ENCODE results near the gene KIF16B. TPM values are rescaled to one million over a fixed set of nuclear protein-coding genes. Genes with fewer than 3 reads are reported as not detected.
A peak's percentile ranks its signal among the peaks of the same experiment; 100 is the strongest.

Gene KIF16B
- total RNA-seq, 1 experiment from 2014 or later, result 7.0 TPM

GRCh38 chr20:16419138-16419715, 154.0 kb downstream of the KIF16B start:
- ChIA-PET RAD21 (ENCODE audit: low non-redundant PET in 1 of 2, low total read pairs in 2 of 2, uncharacterized antibody in 2 of 2, unreplicated experiment in 2 of 2) (no interaction called here), POLR2A (no interaction called here), CTCF (no interaction called here)
- intact Hi-C loops (cut with micrococcal nuclease), result no loop called here
- no peak for DNase-seq (ENCODE audit: low read depth, low spot score)
- ATAC-seq, result peak; percentile 22; the same call in 1 of the 2 replicates
- no peak overlapping the region for H2AFZ ChIP-seq (ENCODE audit: low read depth, low read length, poor library complexity, severe bottlenecking)
- H3K4me2 ChIP-seq (ENCODE audit: low read length), result no peak overlapping the region
- no peak overlapping the region for H3K9ac ChIP-seq (ENCODE audit: low read length)
- no peak overlapping the region for H3K27ac ChIP-seq (ENCODE audit: low read depth, low read length)
- no peaks in the 10 kb centered on the region for H3K36me3 ChIP-seq (ENCODE audit: control insufficient read depth in 1 of 2, insufficient read depth in 2 of 2, low read length in 2 of 2)
- H4K20me1 ChIP-seq (ENCODE audit: insufficient read depth), result no peaks in the 10 kb centered on the region
- H3K27me3 ChIP-seq (ENCODE audit: insufficient read depth, low read length), result no peaks in the 10 kb centered on the region
- no peak for TF ChIP-seq REST (IDR thresholded peaks at IDR 0.05; ENCODE audit: low read depth)
- TF ChIP-seq ELF1 (IDR thresholded peaks at IDR 0.05; ENCODE audit: borderline replicate concordance, low read depth), result no peak
- no peak for TF ChIP-seq SRF (IDR thresholded peaks at IDR 0.05; ENCODE audit: low read depth)
- no peak for TF ChIP-seq EZH2 (IDR thresholded peaks at IDR 0.05)
- TF ChIP-seq FOSL1 (IDR thresholded peaks at IDR 0.05; ENCODE audit: low read depth), result no peak
- TF ChIP-seq, protein P1, sequence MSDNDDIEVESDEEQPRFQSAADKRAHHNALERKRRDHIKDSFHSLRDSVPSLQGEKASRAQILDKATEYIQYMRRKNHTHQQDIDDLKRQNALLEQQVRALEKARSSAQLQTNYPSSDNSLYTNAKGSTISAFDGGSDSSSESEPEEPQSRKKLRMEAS (IDR thresholded peaks at IDR 0.05), result no peak
- TF ChIP-seq CBX3 (IDR thresholded peaks at IDR 0.05; ENCODE audit: low read depth), result no peak
- TF ChIP-seq POLR2AphosphoS5 (IDR thresholded peaks at IDR 0.05; ENCODE audit: low read depth, low read length), result no peak
- TF ChIP-seq CTCF (IDR thresholded peaks at IDR 0.05 in 2 of 3, conservative IDR thresholded peaks at IDR 0.05 in 1 of 3; ENCODE audit: borderline replicate concordance in 1 of 3, insufficient read depth in 1 of 3, low read depth in 2 of 3, low read length in 2 of 3), result no peak
- no peak for TF ChIP-seq EZH2phosphoT487 (IDR thresholded peaks at IDR 0.05; ENCODE audit: borderline replicate concordance)
- no peak for TF ChIP-seq POLR2A (IDR thresholded peaks at IDR 0.05; ENCODE audit: borderline replicate concordance, extremely low read depth, insufficient read depth, insufficient read length)
- H3K4me1 ChIP-seq (ENCODE audit: control insufficient read depth in 1 of 2, insufficient read depth in 2 of 2, low read length in 2 of 2), result no peaks in the 10 kb centered on the region
- H3K4me3 ChIP-seq (replicated peaks in 1 of 2; ENCODE audit: low read depth in 1 of 2, low read length in 2 of 2), result no peak overlapping the region
- BruUV-seq (replicated peaks), result no TSS peak
- no peaks in the 10 kb centered on the region for H3K79me2 ChIP-seq (ENCODE audit: insufficient read depth, low read length)
- H3K9me3 ChIP-seq (ENCODE audit: control insufficient read depth in 1 of 2, insufficient read depth in 1 of 2, low read depth in 1 of 2, low read length in 2 of 2), result no peaks in the 10 kb centered on the region
- no peaks in the 10 kb centered on the region for H3K9me2 ChIP-seq (ENCODE audit: insufficient read depth)
